GM19239 (cell line): ENCODE results near the gene GNAL.

Experiments
- DNase-seq: peaks from one replicate; pipeline ENCODE4 v3.0.0; 2011; ENCODE audit warnings: low spot score; ENCODE audit not compliant: insufficient read length
- FAIRE-seq: peaks from 2 replicates; lab custom pipeline; 2011; peaks lifted over from hg19 to GRCh38; lab: Jason Lieb, UNC

GNAL gene

DNA sequence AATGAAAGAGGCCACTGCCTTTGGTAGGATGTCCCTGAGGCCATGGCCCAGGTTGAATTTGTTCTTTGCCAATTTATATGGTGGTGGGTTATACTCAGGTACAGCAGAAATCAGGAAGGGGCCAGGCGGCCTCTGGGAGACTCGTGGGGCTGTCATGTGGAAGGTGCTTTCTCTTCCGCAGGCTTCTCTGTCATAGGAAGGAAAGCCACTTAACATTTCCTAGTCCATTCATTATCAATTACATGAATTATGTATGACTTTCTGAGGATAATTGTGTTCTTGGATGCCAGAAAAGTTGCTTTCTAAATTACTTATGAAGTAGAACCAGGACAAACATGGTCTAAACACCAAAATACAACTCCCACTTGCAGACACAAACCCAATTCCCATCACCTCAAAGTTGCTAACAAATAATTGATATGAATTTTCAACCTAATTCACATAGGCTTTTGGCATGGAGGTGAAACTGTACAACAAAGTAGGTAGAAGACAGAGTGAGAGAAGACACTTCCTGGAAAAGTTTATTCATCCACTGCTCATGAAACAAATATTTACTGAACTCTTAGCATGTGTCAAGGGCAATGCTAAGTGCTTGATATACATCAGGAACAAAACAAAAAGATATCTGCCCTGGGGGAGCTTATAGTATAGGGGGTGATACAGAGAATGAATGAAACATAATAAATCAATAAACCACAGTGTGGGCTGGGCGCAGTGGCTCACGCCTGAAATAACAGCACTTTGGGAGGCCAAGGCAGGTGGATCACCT, 111.7 kb downstream of the GNAL start:
- no peak for DNase-seq
- no peak for FAIRE-seq

DNA sequence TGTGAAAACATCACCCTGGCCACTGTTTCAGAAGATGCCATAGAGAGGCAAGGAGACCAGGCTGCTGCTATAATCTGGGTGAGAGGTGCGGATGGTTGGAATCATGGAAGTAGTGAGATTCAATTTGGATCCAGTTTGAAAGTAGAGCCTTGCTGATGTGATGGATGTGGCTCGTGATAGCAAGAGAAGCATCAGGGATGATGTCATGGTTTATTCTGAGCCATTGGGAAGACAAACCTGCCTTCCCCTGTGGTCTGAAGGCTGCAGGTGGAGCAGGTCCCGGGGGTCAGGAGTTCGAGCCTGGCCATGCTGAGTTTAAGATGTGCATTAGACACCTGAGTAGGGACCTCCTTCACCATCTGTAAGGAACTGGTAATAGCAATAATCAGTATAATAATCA, 112.5 kb downstream of the GNAL start:
- DNase-seq (no peak), FAIRE-seq (no peak)

DNA sequence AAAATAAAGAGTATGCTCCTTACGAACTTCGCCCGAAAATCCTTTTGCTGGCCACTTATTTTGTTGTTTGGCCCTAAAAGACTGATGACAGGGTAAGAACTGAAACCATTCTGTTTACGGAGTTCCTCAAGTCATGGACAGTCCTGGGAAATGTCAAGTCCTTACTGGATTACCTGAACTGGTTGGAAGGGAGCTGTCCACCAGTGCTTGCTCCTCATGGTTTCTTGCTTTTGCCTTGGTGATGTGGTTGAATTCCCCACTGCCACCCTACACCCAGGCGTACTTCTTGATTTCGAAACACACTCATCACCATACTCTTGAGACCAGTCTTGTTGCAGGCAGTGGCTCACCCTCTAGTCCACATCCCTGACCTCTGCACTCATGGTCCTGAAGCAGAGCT, 113.1 kb downstream of the GNAL start:
- FAIRE-seq = no peak
- no peak for DNase-seq

DNA sequence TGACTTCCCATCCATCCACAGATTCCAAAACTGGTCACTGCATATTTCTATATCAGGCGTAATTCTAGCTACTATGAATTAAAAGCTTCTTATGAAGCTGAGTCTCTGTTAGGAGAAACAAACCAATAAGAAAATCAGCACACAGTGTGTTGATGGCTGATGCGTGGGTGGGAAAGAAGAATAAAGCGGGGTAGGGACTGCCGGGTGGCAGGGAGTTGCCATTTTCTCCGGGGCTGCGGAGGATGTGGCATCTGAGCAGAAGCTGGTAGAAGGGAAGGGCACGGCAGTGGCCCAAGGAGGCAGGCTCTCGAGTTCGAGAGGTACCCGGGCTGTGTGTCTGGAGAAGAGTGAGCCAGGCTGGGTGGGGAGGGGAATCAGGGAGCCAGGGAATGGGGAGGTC, 113.5 kb downstream of the GNAL start:
- DNase-seq (no peak), FAIRE-seq (no peak)

DNA sequence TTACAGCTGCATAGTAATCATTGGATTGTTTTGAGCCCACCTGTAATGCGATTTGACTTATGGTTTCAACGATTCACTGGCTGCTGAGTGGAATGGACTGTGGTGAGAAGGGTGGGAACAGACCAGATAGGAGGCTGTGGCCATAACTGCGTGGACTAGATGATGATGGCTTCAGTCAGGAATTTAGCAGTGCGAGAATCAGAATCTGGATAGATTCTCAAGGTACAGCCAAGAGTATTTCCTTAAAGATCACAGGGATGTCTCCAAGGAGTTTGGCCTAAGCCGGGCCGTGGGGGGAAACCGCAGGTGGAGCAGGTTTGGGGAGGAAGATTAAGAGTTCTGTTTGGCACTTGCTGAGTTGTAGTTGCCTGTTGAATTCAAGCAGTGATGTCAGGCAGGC, 118.2 kb downstream of the GNAL start:
- no peak for DNase-seq
- no peak for FAIRE-seq

DNA sequence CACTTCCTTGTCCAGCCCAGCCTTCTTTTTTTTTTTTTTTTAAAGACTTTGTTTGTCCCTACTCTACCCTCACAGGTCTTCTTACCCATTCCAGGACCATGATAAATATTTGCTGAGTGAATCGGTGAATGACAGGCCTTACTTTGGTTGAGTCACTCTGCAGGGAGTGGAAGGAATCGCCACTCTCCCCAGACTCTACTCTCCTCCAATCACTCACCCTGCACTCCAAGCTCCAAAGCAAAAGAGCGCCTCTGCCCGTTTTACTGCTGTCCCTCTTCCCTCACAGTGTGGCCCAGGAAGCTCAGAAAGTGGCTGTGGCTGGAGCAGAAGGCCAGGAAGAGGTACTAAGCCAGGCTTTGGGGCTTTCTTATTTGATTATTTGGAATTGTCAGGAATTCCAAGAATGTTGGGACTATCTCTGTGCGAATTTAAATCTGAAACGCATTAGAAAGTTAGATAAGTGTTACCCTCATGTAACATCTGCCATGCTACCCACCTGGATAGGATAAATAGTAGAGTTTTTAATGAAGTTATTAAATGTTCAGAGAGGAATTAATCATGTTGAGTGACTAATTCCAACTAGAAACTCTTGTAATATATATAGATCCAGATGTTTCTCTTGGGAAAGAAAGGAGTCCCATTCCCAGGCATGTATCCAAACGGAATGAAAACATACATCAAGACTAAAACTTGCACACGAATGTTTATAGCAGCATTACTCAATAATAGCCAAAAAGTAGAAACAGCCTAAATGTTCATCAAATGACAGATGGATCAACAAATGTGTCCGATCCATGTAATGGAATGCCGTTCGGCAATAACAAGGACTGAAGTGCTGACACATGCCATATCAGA, 119.2 kb downstream of the GNAL start:
- FAIRE-seq (no peak), DNase-seq (no peak)

DNA sequence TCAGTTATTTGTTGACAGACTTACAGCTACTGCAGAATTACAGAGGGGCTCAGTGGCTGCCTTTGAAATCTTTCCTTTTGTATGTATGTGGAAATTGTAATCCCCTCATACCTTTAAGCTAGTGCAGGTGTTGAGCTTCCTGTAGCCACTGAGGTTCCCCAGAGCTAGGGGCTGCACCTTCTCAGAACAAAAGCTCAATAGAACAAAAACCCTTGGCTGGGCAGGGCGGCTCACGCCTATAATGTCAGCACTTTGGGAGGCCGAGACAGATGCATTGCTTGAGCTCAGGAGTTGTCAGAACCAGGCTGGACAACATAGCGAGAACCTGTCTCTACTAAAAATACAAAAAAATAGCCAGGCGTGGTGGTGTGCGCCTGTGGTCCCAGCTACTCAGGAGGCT, 120.8 kb downstream of the GNAL start:
- DNase-seq = no peak
- FAIRE-seq = no peak

DNA sequence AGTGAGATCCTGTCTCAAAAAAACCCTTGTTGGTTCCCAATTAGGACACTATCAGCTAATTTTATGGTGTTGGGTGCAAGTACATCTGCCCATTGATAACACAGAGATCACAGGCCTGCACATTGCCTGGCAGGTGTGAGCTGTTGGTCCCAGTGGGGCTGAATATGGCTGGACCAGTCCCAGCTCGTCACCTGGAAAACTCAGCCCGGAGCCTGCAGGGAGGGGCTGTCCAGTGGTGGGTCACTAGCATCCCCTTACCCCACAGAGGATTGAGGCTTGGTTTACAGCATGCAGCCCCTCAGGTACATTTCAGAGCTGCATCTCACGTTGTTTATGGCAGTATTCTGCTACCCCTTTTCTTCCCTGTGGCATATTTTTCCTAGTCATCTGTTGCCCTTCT, 121.3 kb downstream of the GNAL start:
- FAIRE-seq (no peak), DNase-seq (no peak)

DNA sequence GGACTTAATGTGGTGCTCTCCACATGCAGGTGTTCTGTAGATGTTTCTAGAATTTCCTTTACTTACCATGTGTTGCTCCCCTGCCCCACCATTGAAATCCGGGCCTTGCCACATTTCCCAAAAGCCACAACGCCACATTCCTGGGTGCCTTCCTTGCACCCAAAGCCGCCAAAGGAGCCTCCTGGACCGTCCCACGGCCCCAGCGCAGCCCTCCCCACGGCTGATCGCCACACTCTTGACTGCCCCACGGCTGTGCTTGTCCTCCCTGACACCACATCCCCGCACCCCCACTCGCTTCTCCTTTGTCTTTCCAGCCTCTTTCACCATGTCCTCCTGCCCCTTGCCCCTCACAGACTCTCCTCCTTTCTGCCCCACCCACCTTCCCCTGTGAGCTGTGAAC, 121.9 kb downstream of the GNAL start:
- no peak for DNase-seq
- FAIRE-seq = no peak

DNA sequence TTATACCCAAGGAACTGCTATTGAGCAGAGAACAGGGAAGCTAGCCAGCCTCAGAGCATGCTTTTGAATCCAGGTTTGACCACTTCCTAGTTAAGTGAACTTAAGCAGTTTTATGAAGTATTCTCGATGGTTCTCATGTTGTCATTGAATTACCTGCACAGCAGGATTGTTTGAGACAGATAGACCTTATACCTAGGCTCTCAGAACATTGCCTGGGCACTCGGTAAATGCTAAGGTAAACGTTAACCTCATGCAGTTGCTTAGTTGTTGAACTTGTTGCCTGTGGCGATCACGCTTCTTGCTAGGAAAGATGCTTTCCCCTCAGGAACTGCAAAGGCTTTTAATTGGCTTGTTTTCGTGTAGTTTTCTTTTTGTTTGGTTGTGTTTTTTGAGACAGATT, 128.2 kb downstream of the GNAL start:
- DNase-seq (no peak), FAIRE-seq (no peak)

DNA sequence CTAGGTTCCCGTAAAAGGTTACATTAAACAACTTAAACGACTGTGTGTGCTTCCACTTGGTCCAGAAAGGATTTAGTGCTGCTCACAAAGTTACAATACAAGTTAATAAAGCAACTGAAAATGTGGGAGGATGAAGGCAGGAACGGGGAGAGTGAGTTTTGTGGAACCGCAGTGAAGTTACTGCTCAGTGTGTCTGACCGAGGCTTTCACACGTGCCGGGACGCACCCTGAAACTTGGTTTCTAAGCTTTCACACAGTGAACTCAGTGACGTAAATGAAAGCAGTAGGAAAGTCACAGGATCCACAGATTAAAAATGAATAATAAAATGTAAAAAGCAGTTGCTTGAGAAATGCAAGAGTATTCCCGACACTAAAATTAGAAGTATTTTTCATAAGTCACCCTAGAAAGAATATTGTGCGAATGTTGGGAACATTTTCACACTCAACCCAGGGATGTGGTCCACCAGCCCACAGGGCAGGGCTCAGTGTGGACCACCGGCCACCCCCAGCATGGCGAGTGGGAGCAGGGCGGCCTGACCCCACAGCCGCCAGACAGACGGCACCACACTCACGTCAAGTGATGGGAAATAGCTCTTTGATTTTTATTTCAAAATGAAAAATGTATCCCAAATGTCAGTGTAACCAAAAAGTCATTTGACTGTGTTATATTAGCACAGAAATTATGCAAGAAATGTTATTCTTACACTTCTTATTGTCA, 129.6 kb downstream of the GNAL start:
- no peak for FAIRE-seq
- DNase-seq = no peak

DNA sequence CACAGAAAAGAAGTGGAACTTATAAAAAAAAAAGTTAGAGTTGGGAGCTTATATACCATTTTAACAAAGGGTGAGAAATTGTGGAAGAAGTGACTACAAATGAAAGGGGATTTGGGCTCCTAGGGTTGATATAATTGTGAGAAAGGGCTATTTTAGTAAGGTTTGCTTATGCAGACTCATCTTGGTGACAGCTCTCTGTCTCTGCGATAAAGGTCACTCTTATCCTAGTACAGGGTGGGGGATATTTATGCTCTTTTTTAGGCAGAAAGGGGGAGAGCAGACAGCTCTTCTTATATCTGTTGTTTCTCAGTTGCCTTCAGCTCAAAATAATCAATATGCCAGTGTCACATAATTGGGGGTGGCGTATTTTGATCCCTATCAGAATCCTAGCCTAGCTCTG, 130.9 kb downstream of the GNAL start:
- DNase-seq = no peak
- no peak for FAIRE-seq

DNA sequence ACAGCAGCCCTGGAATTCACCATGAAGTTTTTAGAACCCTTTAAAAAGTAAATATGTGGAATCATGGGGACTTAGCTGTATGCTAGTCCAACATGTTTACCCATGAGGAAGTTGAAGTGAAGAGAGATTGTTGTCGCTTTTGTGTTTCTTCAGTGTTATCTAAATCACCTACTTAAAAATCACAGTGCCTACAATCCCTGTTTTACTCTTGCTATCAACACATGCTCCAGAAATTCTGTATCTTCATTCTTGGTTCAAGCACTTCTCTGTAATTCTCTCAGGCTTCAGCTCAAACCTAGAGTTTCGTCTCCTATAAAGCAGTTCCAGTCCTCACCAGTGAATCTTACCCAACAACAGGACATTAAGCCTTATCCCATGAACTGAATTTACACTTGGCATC, 131.6 kb downstream of the GNAL start:
- DNase-seq (no peak), FAIRE-seq (no peak)

DNA sequence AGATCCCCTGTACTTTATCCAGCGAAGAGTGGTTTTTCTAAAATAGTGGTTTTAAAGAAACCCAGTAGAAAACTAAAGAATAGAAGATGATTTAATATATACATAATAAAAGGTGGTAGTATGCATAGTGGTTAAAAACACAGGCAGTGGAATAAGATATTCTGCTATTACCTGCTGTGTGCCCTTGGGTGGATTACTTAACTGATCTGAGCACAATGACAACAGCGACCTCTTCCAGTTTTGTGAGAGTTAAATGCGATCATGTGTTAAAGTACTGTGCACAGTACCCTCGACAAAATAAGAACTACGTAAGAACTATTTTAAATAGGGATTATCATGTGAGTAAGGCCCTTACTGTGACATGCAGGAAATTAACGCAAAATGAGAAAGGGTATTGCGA, 132.1 kb downstream of the GNAL start:
- DNase-seq (no peak), FAIRE-seq (no peak)

DNA sequence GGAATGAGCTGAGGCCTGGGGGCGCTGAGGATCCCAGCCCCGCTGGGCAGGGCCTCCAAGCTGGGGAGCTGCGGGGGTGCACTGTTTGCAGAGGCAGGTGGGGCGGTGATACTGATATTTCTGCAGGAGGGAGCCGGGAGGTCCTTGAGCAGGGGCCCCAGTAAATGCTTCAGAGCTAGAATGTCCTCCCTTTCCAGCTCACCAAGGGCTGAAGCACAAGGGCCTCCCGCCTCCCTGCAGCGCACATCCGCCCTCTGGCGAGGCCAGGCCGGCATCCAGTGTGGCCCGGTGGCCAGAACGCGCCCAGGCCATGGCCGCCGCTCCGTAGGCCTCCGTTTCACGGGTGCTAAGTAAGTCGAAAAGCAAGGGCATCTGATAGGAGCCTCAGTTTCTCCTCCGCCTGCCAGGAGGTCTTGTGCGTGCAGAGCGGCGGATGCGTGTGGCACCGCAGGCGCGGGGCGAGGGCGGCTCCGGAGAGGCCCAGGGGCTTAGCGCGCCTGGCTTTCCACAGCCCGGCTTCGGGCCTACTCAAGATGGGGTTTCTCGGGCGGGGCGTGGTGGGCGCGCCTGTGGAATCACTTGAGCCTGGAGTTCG, 132.7 kb downstream of the GNAL start:
- DNase-seq (no peak), FAIRE-seq (no peak)

DNA sequence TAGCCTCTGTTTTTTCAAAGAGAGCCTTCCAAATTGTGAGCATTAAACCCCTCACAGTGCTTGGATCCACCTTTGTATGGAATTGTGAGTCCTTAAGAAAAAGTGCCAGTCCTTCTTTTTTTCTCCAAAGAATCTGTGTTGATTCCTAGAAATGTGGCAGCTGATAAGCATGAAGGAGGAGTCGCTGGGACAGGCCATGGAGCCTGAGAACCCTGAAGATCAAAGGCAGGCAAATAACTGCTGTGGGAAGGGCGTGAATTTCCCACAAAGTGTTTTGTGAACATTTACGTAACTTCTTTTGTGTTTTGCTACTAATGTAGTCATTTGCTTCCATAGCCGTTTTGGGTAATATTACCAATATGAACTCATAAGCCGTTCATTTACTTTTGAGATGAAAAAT, 134.5 kb downstream of the GNAL start:
- DNase-seq (no peak), FAIRE-seq (no peak)

DNA sequence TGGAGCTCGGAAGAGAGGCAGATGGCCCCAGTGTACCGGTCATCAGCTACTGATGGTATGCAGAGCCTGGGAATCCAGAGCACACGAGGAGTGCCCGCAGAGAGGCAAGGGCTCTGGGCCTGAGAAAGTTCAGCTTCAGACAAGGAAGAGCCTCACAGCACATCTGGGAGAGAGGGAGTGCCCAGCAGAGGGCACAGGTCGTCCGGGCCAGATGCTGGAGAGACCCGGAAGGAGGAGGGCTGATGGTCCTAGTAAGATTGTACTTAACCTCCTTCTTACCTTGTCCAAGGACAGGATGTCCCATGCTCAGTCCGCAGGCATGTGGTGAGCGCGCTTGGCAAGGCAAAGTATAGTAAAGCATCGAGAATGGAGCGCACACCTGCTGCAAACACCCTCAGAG, 137.8 kb downstream of the GNAL start:
- FAIRE-seq (no peak), DNase-seq (no peak)

DNA sequence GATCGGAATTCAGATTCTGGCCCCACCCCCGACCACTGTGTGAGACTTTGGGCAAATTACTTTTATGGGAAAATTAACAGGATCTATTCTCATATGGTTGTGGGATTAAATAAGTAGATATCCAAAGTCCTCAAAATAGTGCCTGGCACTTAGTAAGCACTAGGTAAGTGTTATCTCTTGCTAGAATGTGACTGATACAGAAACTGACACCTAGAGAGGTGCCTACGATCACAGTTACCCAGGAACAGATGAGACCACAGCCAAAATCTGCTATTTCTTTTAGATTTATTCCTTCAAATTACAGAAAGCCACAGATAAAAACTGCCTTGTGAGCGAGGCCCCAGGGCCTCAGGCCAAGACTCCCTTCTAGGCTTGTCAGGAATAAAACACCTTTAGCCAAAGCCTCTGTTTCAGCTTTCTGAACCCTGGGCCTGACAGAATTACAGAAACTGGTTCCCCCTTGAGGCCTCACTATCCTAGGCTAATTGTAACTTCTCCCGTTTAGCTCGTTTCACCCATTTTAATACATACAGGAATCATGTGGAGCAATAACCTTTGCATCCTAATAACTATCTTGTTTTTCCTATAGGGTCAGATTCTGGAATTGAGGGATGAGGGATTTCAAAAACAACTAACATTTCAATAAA, 139.8 kb downstream of the GNAL start:
- FAIRE-seq (no peak), DNase-seq (no peak)

DNA sequence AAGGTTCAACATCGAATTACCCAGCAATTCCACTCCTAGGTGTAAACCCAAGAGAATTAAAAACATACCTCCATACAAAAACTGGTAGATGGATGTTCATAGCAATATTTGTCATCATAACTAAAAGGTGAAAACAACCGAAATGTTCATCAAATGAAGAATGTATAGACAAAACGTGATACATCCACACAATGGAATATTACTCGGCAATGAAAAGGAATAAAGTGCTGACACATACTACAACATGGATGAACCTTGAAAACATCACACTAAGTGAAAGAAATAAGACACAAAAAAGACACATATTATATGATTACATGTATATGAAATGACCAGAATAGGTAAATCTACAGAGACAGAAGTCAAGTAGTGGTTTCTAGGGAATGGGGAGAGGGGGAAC, 141.5 kb downstream of the GNAL start:
- no peak for DNase-seq
- no peak for FAIRE-seq

DNA sequence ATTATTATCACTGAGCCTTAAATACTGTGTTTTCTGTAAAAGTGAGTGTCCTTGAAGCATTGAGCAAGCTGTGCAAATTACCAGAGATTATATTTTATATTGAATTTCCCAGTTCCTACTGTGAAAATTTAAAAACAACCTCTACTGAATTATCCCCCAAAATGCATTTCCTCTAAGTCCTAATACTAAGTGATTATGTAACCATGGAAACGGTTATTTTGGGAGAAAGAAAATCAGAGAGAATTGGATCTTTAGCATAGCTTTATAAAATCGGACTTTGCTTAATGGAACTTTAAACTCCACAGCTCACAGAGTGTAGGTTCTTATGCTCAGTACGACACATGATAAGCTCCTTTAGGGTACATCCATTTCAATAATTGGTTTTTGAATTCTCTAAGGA, 142.9 kb downstream of the GNAL start:
- FAIRE-seq = no peak
- no peak for DNase-seq
